Activated B cell treated with CpG ODN at 0.5 μM for 24 hours (primary cell): ENCODE results near the gene IDNK. TPM values are rescaled to one million over a fixed set of nuclear protein-coding genes. Genes with fewer than 3 reads are reported as not detected.

Source experiments
- ATAC-seq: fragments of 200-7000 bp; cut with Tn5 transposase; one replicate; pipeline ENCODE4 v1.10.0; 2021; ENCODE audit warnings: low read depth, mild to moderate bottlenecking, moderate library complexity
- CTCF ChIA-PET: fragments of 350-600 bp; sonication (Branson Sonifier 250); formaldehyde crosslinking; loops from one replicate; lab custom pipeline; 2021; ENCODE audit warnings: antibody characterized with exemption; lab: Charles Lee
- POLR2A ChIA-PET: fragments of 350-600 bp; sonication (Branson Sonifier 250); formaldehyde crosslinking; loops from one replicate; lab custom pipeline; 2021; ENCODE audit warnings: antibody characterized with exemption; lab: Charles Lee
- DNase-seq: peaks from one replicate; pipeline ENCODE4 v3.0.0; 2022
- H3K27ac Mint-ChIP-seq: one replicate; pipeline ENCODE4 v1.8.0; 2020; ENCODE audit warnings: mixed read lengths
- H3K27me3 Mint-ChIP-seq: one replicate; pipeline ENCODE4 v1.8.0; 2021; ENCODE audit warnings: mixed read lengths
- H3K36me3 Mint-ChIP-seq: one replicate; pipeline ENCODE4 v1.8.0; 2021; ENCODE audit warnings: low read depth, mixed read lengths
- H3K4me1 Mint-ChIP-seq: one replicate; pipeline ENCODE4 v1.8.0; 2021; ENCODE audit warnings: mixed read lengths
- H3K4me3 Mint-ChIP-seq: one replicate; pipeline ENCODE4 v1.8.0; 2020; ENCODE audit warnings: mild to moderate bottlenecking, mixed read lengths
- H3K9me3 Mint-ChIP-seq: one replicate; pipeline ENCODE4 v1.8.0; 2020; ENCODE audit warnings: mixed read lengths
- intact Hi-C: fragments of 100-400 bp; cut with micrococcal nuclease; formaldehyde crosslinking; loops from one replicate; pipeline ENCODE4 v1.15.1; 2024
- total RNA-seq: library from RNA; stranded (reverse); gene quantifications from 2 replicates; pipeline ENCODE4 v1.2.3, GENCODE V29; 2022
- TF ChIP-seq, protein P1 (sequence below): fragments of 200-600 bp; IDR thresholded peaks from one replicate; pipeline ENCODE4 v1.8.0; 2022; ENCODE audit warnings: antibody characterized with exemption, mild to moderate bottlenecking

Gene IDNK
- total RNA-seq, 1 donor from 2014 or later: 7.9 TPM

DNA sequence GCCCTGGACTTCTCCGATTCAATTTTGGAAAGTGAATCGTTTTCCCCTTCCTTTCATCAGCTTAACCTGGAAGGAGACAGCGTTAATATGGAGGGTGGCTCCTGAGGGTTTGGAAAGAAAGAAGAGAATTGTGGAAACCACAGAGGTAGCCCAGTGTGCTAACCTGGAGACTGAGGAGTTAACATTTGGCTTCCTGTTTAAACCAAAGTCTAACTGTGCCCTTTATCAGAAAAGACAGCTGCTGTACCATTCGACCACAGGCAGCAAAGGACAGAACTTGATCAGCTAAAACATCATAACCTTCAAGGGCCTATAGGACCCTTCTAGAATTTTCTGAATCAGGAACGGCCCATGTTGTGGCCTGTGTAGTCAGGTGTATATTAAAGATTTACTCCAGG, 735 bp downstream of the IDNK start:
- Mint-ChIP-seq H3K27me3 (no peaks in the 10 kb centered on the region), H3K36me3 (peaks cover 17% of the 10 kb centered on the region), H3K4me3 (peak overlapping the region; percentile 93), H3K9me3 (no peaks in the 10 kb centered on the region), H3K27ac (peak overlapping the region; percentile 95), H3K4me1 (peaks cover 33% of the 10 kb centered on the region)
- ATAC-seq (peak; percentile 7), DNase-seq (no peak)
- intact Hi-C loops: loop anchor here (1.0 to 2.0 kb wide), 5 partner anchors 26 to 357 kb away; partner anchors contain the start of genes GKAP1, HNRNPK, KIF27 and RMI1
- POLR2A ChIA-PET: interaction anchor here (0.7 to 2.4 kb wide), 7 partner anchors 8 to 670 kb away, joined by 3 to 29 read pairs (median 4); partner anchors contain the start of genes HNRNPK, KIF27, RMI1 and UBQLN1
- TF ChIP-seq, protein P1, sequence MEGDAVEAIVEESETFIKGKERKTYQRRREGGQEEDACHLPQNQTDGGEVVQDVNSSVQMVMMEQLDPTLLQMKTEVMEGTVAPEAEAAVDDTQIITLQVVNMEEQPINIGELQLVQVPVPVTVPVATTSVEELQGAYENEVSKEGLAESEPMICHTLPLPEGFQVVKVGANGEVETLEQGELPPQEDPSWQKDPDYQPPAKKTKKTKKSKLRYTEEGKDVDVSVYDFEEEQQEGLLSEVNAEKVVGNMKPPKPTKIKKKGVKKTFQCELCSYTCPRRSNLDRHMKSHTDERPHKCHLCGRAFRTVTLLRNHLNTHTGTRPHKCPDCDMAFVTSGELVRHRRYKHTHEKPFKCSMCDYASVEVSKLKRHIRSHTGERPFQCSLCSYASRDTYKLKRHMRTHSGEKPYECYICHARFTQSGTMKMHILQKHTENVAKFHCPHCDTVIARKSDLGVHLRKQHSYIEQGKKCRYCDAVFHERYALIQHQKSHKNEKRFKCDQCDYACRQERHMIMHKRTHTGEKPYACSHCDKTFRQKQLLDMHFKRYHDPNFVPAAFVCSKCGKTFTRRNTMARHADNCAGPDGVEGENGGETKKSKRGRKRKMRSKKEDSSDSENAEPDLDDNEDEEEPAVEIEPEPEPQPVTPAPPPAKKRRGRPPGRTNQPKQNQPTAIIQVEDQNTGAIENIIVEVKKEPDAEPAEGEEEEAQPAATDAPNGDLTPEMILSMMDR: no peak
- CTCF ChIA-PET: interaction anchor here (0.8 to 1.9 kb wide), 4 partner anchors 26 to 296 kb away, joined by 3 to 6 read pairs (median 4); partner anchors contain the start of gene UBQLN1

DNA sequence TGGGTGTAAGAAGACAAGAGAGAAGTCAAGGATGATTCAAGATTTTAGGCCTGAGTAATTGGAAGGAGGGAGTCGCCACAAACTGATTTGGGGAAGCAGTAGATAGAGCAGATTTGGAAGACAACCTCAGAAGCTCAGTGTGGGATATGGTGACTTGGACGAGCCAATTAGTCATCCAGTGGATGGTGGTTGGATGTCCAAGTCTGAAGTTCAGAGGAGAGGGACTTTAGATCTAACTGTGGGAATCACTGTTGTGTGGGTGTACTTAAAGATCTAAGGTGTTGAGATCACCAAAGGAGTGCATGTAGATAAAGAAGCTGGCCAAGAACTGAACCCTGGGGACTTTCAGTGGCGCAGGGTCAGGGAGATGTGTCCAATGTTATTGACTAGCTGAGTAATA, 2.2 kb downstream of the IDNK start:
- Mint-ChIP-seq H3K4me3 (peak overlapping the region; percentile 1), H3K9me3 (no peaks in the 10 kb centered on the region), H3K36me3 (peaks cover 30% of the 10 kb centered on the region), H3K27me3 (no peaks in the 10 kb centered on the region), H3K27ac (no peak overlapping the region), H3K4me1 (peaks cover 33% of the 10 kb centered on the region)
- TF ChIP-seq, protein P1: no peak
- POLR2A ChIA-PET: interaction anchor here (1.3 kb wide), 1 partner anchor 15 kb away, joined by 3 read pairs; no protein-coding TSS in a partner anchor
- intact Hi-C loops: no loop called here
- CTCF ChIA-PET: no interaction called here
- no peak for ATAC-seq
- DNase-seq: no peak

DNA sequence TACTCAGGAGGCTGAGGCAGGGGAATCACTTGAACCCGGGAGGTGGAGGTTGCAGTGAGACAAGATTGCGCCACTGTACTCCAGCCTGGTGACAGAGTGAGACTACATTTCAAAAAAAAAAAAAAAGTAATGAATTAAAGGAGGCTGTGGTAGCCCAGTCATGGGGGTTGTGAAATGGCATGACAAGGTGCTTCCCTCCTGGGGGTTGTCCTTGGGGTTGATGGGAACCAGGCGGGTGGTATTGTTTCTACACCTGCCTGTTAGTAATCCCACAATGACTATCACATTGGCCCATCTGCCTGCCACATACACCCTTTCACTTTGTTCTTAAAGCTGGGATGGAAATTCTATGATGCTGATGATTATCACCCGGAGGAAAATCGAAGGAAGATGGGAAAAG, 5.6 kb downstream of the IDNK start:
- Mint-ChIP-seq H3K4me1 (peaks cover 18% of the 10 kb centered on the region), H3K27me3 (no peaks in the 10 kb centered on the region), H3K36me3 (peaks cover 38% of the 10 kb centered on the region), H3K27ac (no peak overlapping the region), H3K9me3 (no peaks in the 10 kb centered on the region), H3K4me3 (no peak overlapping the region)
- POLR2A ChIA-PET: no interaction called here
- ATAC-seq (no peak), DNase-seq (no peak)
- intact Hi-C loops: no loop called here
- CTCF ChIA-PET: no interaction called here
- TF ChIP-seq, protein P1: no peak

DNA sequence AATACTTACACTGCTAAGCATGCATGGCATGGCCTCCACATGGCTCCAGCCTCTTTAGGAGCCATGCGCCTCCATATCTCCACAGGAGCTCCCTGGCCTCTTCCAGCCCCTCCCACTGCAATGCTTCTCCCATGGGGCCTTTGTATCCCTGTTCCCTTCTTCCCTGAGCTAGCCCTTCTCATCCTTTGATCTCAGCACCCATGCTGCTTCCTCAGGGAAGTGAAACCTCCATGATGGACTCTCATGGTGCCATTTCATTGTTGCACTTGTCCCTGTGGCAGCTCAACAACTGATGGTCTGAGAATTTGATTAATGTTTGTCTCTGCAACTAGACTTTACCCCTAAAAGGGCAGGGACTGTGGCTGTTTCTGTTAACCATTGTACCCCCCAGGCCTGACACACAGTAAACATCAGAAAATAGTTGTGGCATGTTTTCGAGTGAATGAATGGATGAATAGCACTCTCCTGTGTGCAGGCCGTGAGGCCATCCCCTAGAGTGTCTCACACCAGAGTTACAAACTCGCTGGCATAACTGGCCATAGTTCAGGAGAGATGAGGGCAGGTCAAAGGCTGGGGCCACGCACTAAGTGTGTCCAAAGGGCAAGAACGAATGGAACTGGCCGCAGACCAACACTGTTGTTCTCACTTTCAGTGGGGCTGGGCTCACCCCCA, 6.6 kb downstream of the IDNK start:
- no peaks in the 10 kb centered on the region for H3K27me3 Mint-ChIP-seq
- peaks cover 8% of the 10 kb centered on the region for H3K4me1 Mint-ChIP-seq
- DNase-seq (no peak), ATAC-seq (no peak)
- TF ChIP-seq, protein P1: no peak
- H3K9me3 Mint-ChIP-seq: no peaks in the 10 kb centered on the region
- no peak overlapping the region for H3K4me3 Mint-ChIP-seq
- no peak overlapping the region for H3K27ac Mint-ChIP-seq
- ChIA-PET CTCF (interaction anchor here (2.9 kb wide), 1 partner anchor 9 kb away, joined by 10 read pairs; no protein-coding TSS in a partner anchor), POLR2A (no interaction called here)
- H3K36me3 Mint-ChIP-seq: peaks cover 38% of the 10 kb centered on the region
- intact Hi-C loops: no loop called here

DNA sequence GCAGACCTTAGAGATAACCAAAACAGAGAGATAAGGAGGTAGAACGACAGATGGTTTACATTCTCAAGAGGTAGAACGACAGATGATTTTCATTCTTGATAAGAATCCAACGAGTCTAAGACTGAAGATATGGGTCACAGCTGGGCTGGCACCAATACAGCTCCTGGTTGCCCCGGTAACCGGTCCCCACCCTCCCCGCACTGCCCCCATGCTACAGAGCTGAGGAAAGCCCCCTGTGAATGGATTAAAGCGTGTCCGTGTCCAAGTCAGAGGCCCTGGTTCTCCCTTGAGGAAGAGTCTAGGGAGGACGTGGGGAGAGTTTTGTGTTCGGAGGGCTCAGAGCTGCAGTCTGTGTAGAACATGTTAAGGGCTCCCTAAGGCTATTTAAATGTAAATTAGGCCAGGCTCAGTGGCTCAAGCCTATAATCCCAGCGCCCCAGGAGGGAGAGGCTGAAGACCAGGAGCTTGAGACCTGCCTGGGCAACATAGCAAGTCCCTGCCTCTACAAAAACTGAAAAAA, 8.1 kb downstream of the IDNK start:
- TF ChIP-seq, protein P1: no peak
- no peaks in the 10 kb centered on the region for H3K27me3 Mint-ChIP-seq
- ChIA-PET POLR2A (interaction anchor here (1.6 kb wide), 1 partner anchor 8 kb away, joined by 3 read pairs; the partner anchor contains the start of gene IDNK), CTCF (interaction anchor here (2.4 to 2.9 kb wide), 2 partner anchors 10 to 18 kb away, joined by 8 to 10 read pairs; no protein-coding TSS in a partner anchor)
- DNase-seq (no peak), ATAC-seq (no peak)
- peaks cover 42% of the 10 kb centered on the region for H3K36me3 Mint-ChIP-seq
- H3K9me3 Mint-ChIP-seq: no peaks in the 10 kb centered on the region
- H3K27ac Mint-ChIP-seq: no peak overlapping the region
- no peak overlapping the region for H3K4me3 Mint-ChIP-seq
- peaks cover under 1% of the 10 kb centered on the region for H3K4me1 Mint-ChIP-seq
- intact Hi-C loops: no loop called here
